ENCODE data around the gene PAPPA.

DNA sequence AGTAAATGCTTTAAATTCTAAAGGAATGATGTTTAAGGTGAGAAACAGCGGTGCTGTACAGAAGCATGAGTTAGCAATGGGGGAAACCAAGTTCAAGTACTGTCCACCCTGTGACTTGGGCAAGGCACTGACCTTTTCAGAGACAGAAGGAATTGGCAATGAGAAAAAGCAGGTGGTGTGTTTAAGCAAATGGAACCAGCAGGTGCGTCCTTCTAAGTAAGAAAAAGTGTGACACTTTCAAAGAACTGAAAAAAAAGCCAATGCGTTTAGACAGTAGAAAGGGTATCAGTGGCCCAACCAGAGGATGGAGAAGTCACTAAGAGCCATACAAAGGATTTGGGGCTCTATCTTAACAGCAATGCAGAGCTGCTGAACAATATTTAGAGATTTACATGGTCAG is 250.6 kb downstream of the PAPPA start:
- TF ChIP-seq SAP30 (IDR thresholded peaks at IDR 0.05; ENCODE audit: insufficient read depth, insufficient replicate concordance, low read length) (no peak), POLR2A (IDR thresholded peaks at IDR 0.05; ENCODE audit: control extremely low read depth in 1 of 2, low read depth in 2 of 2, low read length in 2 of 2) (no peak), EGR1 (IDR thresholded peaks at IDR 0.05; ENCODE audit: borderline replicate concordance, low read depth, low read length) (no peak), JUN (IDR thresholded peaks at IDR 0.05; ENCODE audit: low read depth, low read length) (no peak), POLR2AphosphoS5 (IDR thresholded peaks at IDR 0.05; ENCODE audit: low read depth, low read length) (no peak), TCF12 (IDR thresholded peaks at IDR 0.05; ENCODE audit: low read depth, low read length) (no peak)
- TF ChIP-seq, protein P1, sequence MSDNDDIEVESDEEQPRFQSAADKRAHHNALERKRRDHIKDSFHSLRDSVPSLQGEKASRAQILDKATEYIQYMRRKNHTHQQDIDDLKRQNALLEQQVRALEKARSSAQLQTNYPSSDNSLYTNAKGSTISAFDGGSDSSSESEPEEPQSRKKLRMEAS (IDR thresholded peaks at IDR 0.05): no peak
- TF ChIP-seq, protein P2, sequence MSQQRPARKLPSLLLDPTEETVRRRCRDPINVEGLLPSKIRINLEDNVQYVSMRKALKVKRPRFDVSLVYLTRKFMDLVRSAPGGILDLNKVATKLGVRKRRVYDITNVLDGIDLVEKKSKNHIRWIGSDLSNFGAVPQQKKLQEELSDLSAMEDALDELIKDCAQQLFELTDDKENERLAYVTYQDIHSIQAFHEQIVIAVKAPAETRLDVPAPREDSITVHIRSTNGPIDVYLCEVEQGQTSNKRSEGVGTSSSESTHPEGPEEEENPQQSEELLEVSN (IDR thresholded peaks at IDR 0.05): no peak
- TF ChIP-seq, protein P3, sequence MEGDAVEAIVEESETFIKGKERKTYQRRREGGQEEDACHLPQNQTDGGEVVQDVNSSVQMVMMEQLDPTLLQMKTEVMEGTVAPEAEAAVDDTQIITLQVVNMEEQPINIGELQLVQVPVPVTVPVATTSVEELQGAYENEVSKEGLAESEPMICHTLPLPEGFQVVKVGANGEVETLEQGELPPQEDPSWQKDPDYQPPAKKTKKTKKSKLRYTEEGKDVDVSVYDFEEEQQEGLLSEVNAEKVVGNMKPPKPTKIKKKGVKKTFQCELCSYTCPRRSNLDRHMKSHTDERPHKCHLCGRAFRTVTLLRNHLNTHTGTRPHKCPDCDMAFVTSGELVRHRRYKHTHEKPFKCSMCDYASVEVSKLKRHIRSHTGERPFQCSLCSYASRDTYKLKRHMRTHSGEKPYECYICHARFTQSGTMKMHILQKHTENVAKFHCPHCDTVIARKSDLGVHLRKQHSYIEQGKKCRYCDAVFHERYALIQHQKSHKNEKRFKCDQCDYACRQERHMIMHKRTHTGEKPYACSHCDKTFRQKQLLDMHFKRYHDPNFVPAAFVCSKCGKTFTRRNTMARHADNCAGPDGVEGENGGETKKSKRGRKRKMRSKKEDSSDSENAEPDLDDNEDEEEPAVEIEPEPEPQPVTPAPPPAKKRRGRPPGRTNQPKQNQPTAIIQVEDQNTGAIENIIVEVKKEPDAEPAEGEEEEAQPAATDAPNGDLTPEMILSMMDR (IDR thresholded peaks at IDR 0.05; ENCODE audit: control extremely low read depth in 1 of 3, insufficient read depth in 1 of 3, low read depth in 1 of 3, low read length in 3 of 3): no peak

Measured in H1 (cell line).